WTC11 (cell line): ENCODE data around the gene RALBP1. TPM values are rescaled to one million over a fixed set of nuclear protein-coding genes. Genes with fewer than 3 reads are reported as not detected.
A peak's percentile ranks its signal among the peaks of the same experiment; 100 is the strongest.

ENCODE experiments used
- ATAC-seq: fragments of 200-7000 bp; cut with Tn5 transposase; 2 replicates; pipeline ENCODE4 v1.10.0; 2021; ENCODE audit warnings: mild to moderate bottlenecking, moderate library complexity
- CTCF ChIA-PET: fragments of 300-600 bp; sonication (Branson Sonifier 250); formaldehyde crosslinking; loops from one replicate; lab custom pipeline; 2021; ENCODE audit warnings: antibody characterized with exemption; lab: Charles Lee
- POLR2A ChIA-PET: fragments of 350-600 bp; sonication (Branson Sonifier 250); formaldehyde crosslinking; loops from one replicate; lab custom pipeline; 2021; ENCODE audit warnings: antibody characterized with exemption; lab: Charles Lee
- DNase-seq: peaks from one replicate; pipeline ENCODE4 v3.0.0; 2021; ENCODE audit warnings: low spot score
- H3K27ac Mint-ChIP-seq: 2 replicates; pipeline ENCODE4 v1.8.0; 2021; ENCODE audit warnings: mixed read lengths
- H3K27me3 Mint-ChIP-seq: 2 replicates; pipeline ENCODE4 v1.8.0; 2021; ENCODE audit warnings: low read depth, mild to moderate bottlenecking, moderate library complexity, mixed read lengths
- H3K36me3 Mint-ChIP-seq: 2 replicates; pipeline ENCODE4 v1.8.0; 2021; ENCODE audit warnings: mixed read lengths
- H3K4me1 Mint-ChIP-seq: 2 replicates; pipeline ENCODE4 v1.8.0; 2022; ENCODE audit warnings: mixed read lengths
- H3K4me3 Mint-ChIP-seq: 2 replicates; pipeline ENCODE4 v1.8.0; 2021; ENCODE audit warnings: mild to moderate bottlenecking, moderate library complexity, mixed read lengths
- H3K9me3 Mint-ChIP-seq: 2 replicates; pipeline ENCODE4 v1.8.0; 2021; ENCODE audit warnings: mixed read lengths
- EMX1 ChIP-seq: fragments of 250-450 bp; sonication (Bioruptor Pico); IDR thresholded peaks from 2 replicates; pipeline ENCODE4 v1.8.0; 2021; ENCODE audit warnings: mild to moderate bottlenecking
- ERG ChIP-seq: fragments of 250-450 bp; sonication (Bioruptor Pico); IDR thresholded peaks from 2 replicates; pipeline ENCODE4 v1.8.0; 2021; ENCODE audit warnings: mild to moderate bottlenecking
- ETV6 ChIP-seq: sonication (generic); formaldehyde crosslinking; IDR thresholded peaks from 2 replicates; pipeline ENCODE4 v1.8.1; 2022; ENCODE audit warnings: mild to moderate bottlenecking, missing genetic modification reagents
- GRHL2 ChIP-seq: fragments of 250-450 bp; sonication (Bioruptor Pico); IDR thresholded peaks from 2 replicates; pipeline ENCODE4 v1.8.0; 2022; ENCODE audit warnings: mild to moderate bottlenecking, moderate library complexity; ENCODE audit not compliant: insufficient replicate concordance, severe bottlenecking
- IRF2 ChIP-seq: sonication (generic); formaldehyde crosslinking; IDR thresholded peaks from 2 replicates; pipeline ENCODE4 v1.8.0; 2022; ENCODE audit warnings: low read depth, missing genetic modification reagents, borderline replicate concordance
- MLX ChIP-seq: sonication (generic); formaldehyde crosslinking; IDR thresholded peaks from 2 replicates; pipeline ENCODE4 v1.8.1; 2023; ENCODE audit warnings: mild to moderate bottlenecking, missing genetic modification reagents, moderate library complexity
- MYBL2 ChIP-seq: sonication (generic); formaldehyde crosslinking; IDR thresholded peaks from 2 replicates; pipeline ENCODE4 v1.8.1; 2023; ENCODE audit warnings: mild to moderate bottlenecking, moderate library complexity, missing genetic modification reagents
- NFATC4 ChIP-seq: fragments of 250-450 bp; sonication (Bioruptor Pico); IDR thresholded peaks from 2 replicates; pipeline ENCODE4 v1.9.0; 2021; ENCODE audit warnings: mild to moderate bottlenecking
- NFE2L1 ChIP-seq: sonication (generic); formaldehyde crosslinking; IDR thresholded peaks from 2 replicates; pipeline ENCODE4 v1.8.1; 2023; ENCODE audit warnings: missing genetic modification reagents
- NFYB ChIP-seq: sonication (generic); formaldehyde crosslinking; conservative IDR thresholded peaks from 2 replicates; pipeline ENCODE4 v1.8.0; 2022; ENCODE audit warnings: low read depth, missing genetic modification reagents
- NR3C1 ChIP-seq: sonication (generic); formaldehyde crosslinking; conservative IDR thresholded peaks from 2 replicates; pipeline ENCODE4 v1.8.1; 2023; ENCODE audit warnings: low read depth, mild to moderate bottlenecking, missing genetic modification reagents
- PREB ChIP-seq: sonication (generic); formaldehyde crosslinking; IDR thresholded peaks from 2 replicates; pipeline ENCODE4 v1.8.1; 2022; ENCODE audit warnings: mild to moderate bottlenecking, missing genetic modification reagents, moderate library complexity, borderline replicate concordance
- RORB ChIP-seq: fragments of 250-450 bp; sonication (Bioruptor Pico); IDR thresholded peaks from 2 replicates; pipeline ENCODE4 v1.9.0; 2021; ENCODE audit warnings: mild to moderate bottlenecking
- TCF7 ChIP-seq: sonication (generic); formaldehyde crosslinking; IDR thresholded peaks from 2 replicates; pipeline ENCODE4 v1.8.0; 2022; ENCODE audit warnings: mild to moderate bottlenecking, low read depth, missing genetic modification reagents, moderate library complexity
- TEAD1 ChIP-seq: sonication (generic); formaldehyde crosslinking; IDR thresholded peaks from 2 replicates; pipeline ENCODE4 v1.8.0; 2022; ENCODE audit warnings: mild to moderate bottlenecking, missing genetic modification reagents
- TP53 ChIP-seq: sonication (generic); formaldehyde crosslinking; IDR thresholded peaks from 2 replicates; pipeline ENCODE4 v1.8.1; 2023; ENCODE audit warnings: mild to moderate bottlenecking, missing genetic modification reagents
- ZNF317 ChIP-seq: sonication (generic); formaldehyde crosslinking; IDR thresholded peaks from 2 replicates; pipeline ENCODE4 v1.8.1; 2023; ENCODE audit warnings: low read depth, mild to moderate bottlenecking, moderate library complexity, missing genetic modification reagents, borderline replicate concordance
- ZNF396 ChIP-seq: fragments of 250-450 bp; sonication (Bioruptor Pico); IDR thresholded peaks from 2 replicates; pipeline ENCODE4 v1.8.0; 2021; ENCODE audit warnings: mild to moderate bottlenecking, moderate library complexity, borderline replicate concordance
- ZNF425 ChIP-seq: fragments of 250-450 bp; sonication (Bioruptor Pico); conservative IDR thresholded peaks from 2 replicates; pipeline ENCODE4 v1.9.0; 2021; ENCODE audit warnings: mild to moderate bottlenecking
- ZNF512 ChIP-seq: sonication (generic); formaldehyde crosslinking; IDR thresholded peaks from 2 replicates; pipeline ENCODE4 v1.8.1; 2022; ENCODE audit warnings: missing genetic modification reagents, borderline replicate concordance
- ZNF671 ChIP-seq: fragments of 250-450 bp; sonication (Bioruptor Pico); IDR thresholded peaks from 2 replicates; pipeline ENCODE4 v1.8.0; 2021; ENCODE audit warnings: mild to moderate bottlenecking
- total RNA-seq: library from RNA; stranded (reverse); gene quantifications from 3 replicates; pipeline ENCODE4 v1.2.3, GENCODE V29; 2021

RALBP1 gene
- total RNA-seq, 1 experiment from 2014 or later: 69.3 TPM

GRCh38 chr18:9571546-9571945 is 96.2 kb downstream of the RALBP1 start:
- H3K4me1 Mint-ChIP-seq: peaks cover 19% of the 10 kb centered on the region
- H3K4me3 Mint-ChIP-seq: no peak overlapping the region
- DNase-seq: no peak
- H3K27ac Mint-ChIP-seq: peak overlapping the region; percentile 55; the same call in 1 of the 2 replicates
- no peak for ATAC-seq
- H3K27me3 Mint-ChIP-seq: no peaks in the 10 kb centered on the region
- no peak for TF ChIP-seq EMX1
- no peak for TF ChIP-seq PREB (CRISPR knock-in tag)
- no peak for TF ChIP-seq MYBL2 (CRISPR knock-in tag)
- TF ChIP-seq RORB (CRISPR knock-in tag): no peak
- no peak for TF ChIP-seq ZNF425 (CRISPR knock-in tag)
- no peak for TF ChIP-seq MLX (CRISPR knock-in tag)
- no peak for TF ChIP-seq TCF7 (CRISPR knock-in tag)
- no peak for TF ChIP-seq ZNF671 (CRISPR knock-in tag)
- H3K36me3 Mint-ChIP-seq: peaks cover 24% of the 10 kb centered on the region
- POLR2A ChIA-PET: no interaction called here
- no peaks in the 10 kb centered on the region for H3K9me3 Mint-ChIP-seq
- CTCF ChIA-PET: no interaction called here

GRCh38 chr18:9574473-9575115 is 99.3 kb downstream of the RALBP1 start:
- ChIA-PET CTCF (interaction anchor here (0.8 to 2.6 kb wide), 15 partner anchors 9 to 376 kb away, joined by 3 to 33 read pairs (median 6); no protein-coding TSS in a partner anchor), POLR2A (no interaction called here)
- TF ChIP-seq TCF7 (CRISPR knock-in tag) (no peak), IRF2 (CRISPR knock-in tag) (no peak), NFYB (no peak), TEAD1 (CRISPR knock-in tag) (no peak), NR3C1 (CRISPR knock-in tag) (no peak), ZNF317 (CRISPR knock-in tag) (no peak), NFE2L1 (no peak), NFATC4 (no peak), TP53 (CRISPR knock-in tag) (no peak), ERG (no peak), ETV6 (CRISPR knock-in tag) (no peak), ZNF425 (CRISPR knock-in tag) (no peak), ZNF396 (CRISPR knock-in tag) (no peak), GRHL2 (CRISPR knock-in tag) (no peak), PREB (CRISPR knock-in tag) (no peak), ZNF512 (CRISPR knock-in tag) (no peak)
- DNase-seq (no peak), ATAC-seq (peak; percentile 64; the same call in 1 of the 2 replicates)
- Mint-ChIP-seq H3K36me3 (peaks cover 18% of the 10 kb centered on the region), H3K4me1 (peaks cover 23% of the 10 kb centered on the region), H3K27ac (peak overlapping the region; percentile 84), H3K4me3 (peak overlapping the region; percentile 29), H3K27me3 (no peaks in the 10 kb centered on the region), H3K9me3 (no peaks in the 10 kb centered on the region)
